ENCODE results near the gene KLF3. TPM values are rescaled to one million over a fixed set of nuclear protein-coding genes. Genes with fewer than 3 reads are reported as not detected.

KLF3 gene
- total and polyA plus RNA-seq, 4 donors = 14.7 to 53.6 (median 39.2) TPM

- TF ChIP-seq CTCF (IDR thresholded peaks at IDR 0.05; ENCODE audit: control extremely low read depth, extremely low read depth) = no peak
- no peak overlapping the region for H3K27ac ChIP-seq (ENCODE audit: low read depth in 1 of 2, low read length in 1 of 2)
- H3K9me3 ChIP-seq (ENCODE audit: control insufficient read depth in 4 of 4, insufficient read depth in 3 of 4, low read length in 3 of 4) = no peaks in the 10 kb centered on the region
- H3K9ac ChIP-seq (ENCODE audit: insufficient read depth in 1 of 2, low read length in 2 of 2) = no peak overlapping the region
- H3K36me3 ChIP-seq (ENCODE audit: control insufficient read depth in 4 of 4, insufficient read depth in 4 of 4, low read length in 4 of 4) = no peaks in the 10 kb centered on the region
- peaks cover 7 to 13% (median 10%) of the 10 kb centered on the region in 5 donors for H3K4me1 ChIP-seq (ENCODE audit: control insufficient read depth in 5 of 5, insufficient read depth in 5 of 5, low read length in 5 of 5)
- 92 to 98% methylated on average over 3 of the region's 3 CpGs for WGBS, 2 donors
- ATAC-seq (ENCODE audit: insufficient read depth, low FRiP score) (no peak), DNase-seq (no peak)
- no peaks in the 10 kb centered on the region for H3K27me3 ChIP-seq (ENCODE audit: control insufficient read depth in 3 of 3, insufficient read depth in 3 of 3, low read length in 2 of 3)
- no peak overlapping the region for H3K4me3 ChIP-seq
These were observed 45.5 kb upstream of the KLF3 start for GRCh38 chr4:38618505-38618904.

- 80 to 81% methylated on average over 3 of the region's 3 CpGs for WGBS, 2 donors
These were observed 44.7 kb upstream of the KLF3 start for GRCh38 chr4:38619316-38619715.

GRCh38 chr4:38620065-38620464 is 43.9 kb upstream of the KLF3 start:
- H3K27me3 ChIP-seq (ENCODE audit: control insufficient read depth in 3 of 3, insufficient read depth in 3 of 3, low read length in 2 of 3) = no peaks in the 10 kb centered on the region
- H3K27ac ChIP-seq (ENCODE audit: low read depth in 1 of 2, low read length in 1 of 2) = peak overlapping the region in 1 of 2 donors; percentile 42
- H3K36me3 ChIP-seq (ENCODE audit: control insufficient read depth in 4 of 4, insufficient read depth in 4 of 4, low read length in 4 of 4) = no peaks in the 10 kb centered on the region
- TF ChIP-seq CTCF (IDR thresholded peaks at IDR 0.05; ENCODE audit: control extremely low read depth, extremely low read depth) = no peak
- no peak for DNase-seq
- H3K4me1 ChIP-seq (ENCODE audit: control insufficient read depth in 5 of 5, insufficient read depth in 5 of 5, low read length in 5 of 5) = peaks cover 0 to 13% (median 7%) of the 10 kb centered on the region in 5 donors
- no peak for ATAC-seq (ENCODE audit: insufficient read depth, low FRiP score)
- 55 to 73% methylated on average over 1 of the region's 1 CpG for WGBS, 2 donors
- H3K9ac ChIP-seq (ENCODE audit: insufficient read depth in 1 of 2, low read length in 2 of 2) = no peak overlapping the region
- no peak overlapping the region for H3K4me3 ChIP-seq
- H3K9me3 ChIP-seq (ENCODE audit: control insufficient read depth in 4 of 4, insufficient read depth in 3 of 4, low read length in 3 of 4) = no peaks in the 10 kb centered on the region

More at GRCh38 chr4:38619316-38619715, 44.7 kb upstream of the KLF3 start:
- no peak for ATAC-seq (ENCODE audit: insufficient read depth, low FRiP score)
- no peak for DNase-seq
- Histone ChIP-seq H3K4me1 (ENCODE audit: control insufficient read depth in 5 of 5, insufficient read depth in 5 of 5, low read length in 5 of 5) (peaks cover 2 to 13% (median 8%) of the 10 kb centered on the region in 5 donors), H3K36me3 (ENCODE audit: control insufficient read depth in 4 of 4, insufficient read depth in 4 of 4, low read length in 4 of 4) (no peaks in the 10 kb centered on the region), H3K4me3 (no peak overlapping the region), H3K9me3 (ENCODE audit: control insufficient read depth in 4 of 4, insufficient read depth in 3 of 4, low read length in 3 of 4) (no peaks in the 10 kb centered on the region), H3K27me3 (ENCODE audit: control insufficient read depth in 3 of 3, insufficient read depth in 3 of 3, low read length in 2 of 3) (no peaks in the 10 kb centered on the region), H3K27ac (ENCODE audit: low read depth in 1 of 2, low read length in 1 of 2) (no peak overlapping the region), H3K9ac (ENCODE audit: insufficient read depth in 1 of 2, low read length in 2 of 2) (no peak overlapping the region)
- no peak for TF ChIP-seq CTCF (IDR thresholded peaks at IDR 0.05; ENCODE audit: control extremely low read depth, extremely low read depth)

- WGBS, 2 donors = 73 to 75% methylated on average over 2 of the region's 2 CpGs
- ATAC-seq (ENCODE audit: insufficient read depth, low FRiP score) (no peak), DNase-seq (no peak)
- Histone ChIP-seq H3K4me1 (ENCODE audit: control insufficient read depth in 5 of 5, insufficient read depth in 5 of 5, low read length in 5 of 5) (peaks cover 0 to 13% (median 7%) of the 10 kb centered on the region in 5 donors), H3K9me3 (ENCODE audit: control insufficient read depth in 4 of 4, insufficient read depth in 3 of 4, low read length in 3 of 4) (no peaks in the 10 kb centered on the region), H3K9ac (ENCODE audit: insufficient read depth in 1 of 2, low read length in 2 of 2) (no peak overlapping the region), H3K4me3 (no peak overlapping the region), H3K36me3 (ENCODE audit: control insufficient read depth in 4 of 4, insufficient read depth in 4 of 4, low read length in 4 of 4) (no peaks in the 10 kb centered on the region), H3K27ac (ENCODE audit: low read depth in 1 of 2, low read length in 1 of 2) (no peak overlapping the region), H3K27me3 (ENCODE audit: control insufficient read depth in 3 of 3, insufficient read depth in 3 of 3, low read length in 2 of 3) (no peaks in the 10 kb centered on the region)
- no peak for TF ChIP-seq CTCF (IDR thresholded peaks at IDR 0.05; ENCODE audit: control extremely low read depth, extremely low read depth)
These were observed 43.4 kb upstream of the KLF3 start for GRCh38 chr4:38620527-38621027.

Measured in lung (tissue), 12 donors.